BE2C (cell line): Measurements from ENCODE around the gene CDC42BPA.

Experiments used
- DNase-seq: peaks from one replicate; pipeline ENCODE4 v3.0.0-alpha.2; 2020
- H3K27me3 ChIP-seq: fragments of 250-450 bp; sonication (Bioruptor Pico); 2 replicates; pipeline ENCODE4 v1.5.1; 2020; ENCODE audit warnings: mild to moderate bottlenecking
- H3K36me3 ChIP-seq: fragments of 250-450 bp; sonication (Bioruptor Pico); 2 replicates; pipeline ENCODE4 v1.5.1; 2020; ENCODE audit warnings: mild to moderate bottlenecking
- H3K4me1 ChIP-seq: fragments of 250-450 bp; sonication (Bioruptor Pico); 2 replicates; pipeline ENCODE4 v1.5.1; 2020
- H3K4me3 ChIP-seq: 2 replicates; pipeline ENCODE4 v1.5.1; 2011; ENCODE audit warnings: low read depth, low read length
- H3K9me3 ChIP-seq: fragments of 250-450 bp; sonication (Bioruptor Pico); 2 replicates; pipeline ENCODE4 v1.5.1; 2020
- TF ChIP-seq, protein P1 (sequence below): IDR thresholded peaks from 2 replicates; pipeline ENCODE4 v1.5.1; 2012; ENCODE audit warnings: mild to moderate bottlenecking, low read depth, low read length

CDC42BPA gene

DNA sequence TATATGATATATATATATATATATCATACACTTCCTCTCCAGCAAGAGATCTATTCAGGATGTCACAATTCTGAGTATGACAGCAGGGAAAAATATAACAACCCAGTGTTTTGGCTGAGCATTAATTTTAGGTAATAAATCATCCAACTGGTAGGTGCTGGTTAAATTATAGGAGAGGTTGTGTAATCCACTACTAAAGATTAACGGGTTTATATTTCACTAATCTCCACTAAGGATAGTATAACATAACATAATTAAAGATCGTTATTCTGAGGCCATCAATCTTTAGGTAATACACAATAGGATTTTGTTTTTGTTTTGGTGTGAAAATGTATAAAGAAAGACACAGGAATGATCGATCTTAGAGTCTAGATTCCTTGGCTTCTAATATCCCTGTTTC is 276.0 kb downstream of the CDC42BPA start:
- no peak overlapping the region for H3K4me3 ChIP-seq
- no peaks in the 10 kb centered on the region for H3K27me3 ChIP-seq
- H3K4me1 ChIP-seq, result peaks cover 5% of the 10 kb centered on the region
- no peak for DNase-seq
- peaks cover 5% of the 10 kb centered on the region for H3K36me3 ChIP-seq
- TF ChIP-seq, protein P1, sequence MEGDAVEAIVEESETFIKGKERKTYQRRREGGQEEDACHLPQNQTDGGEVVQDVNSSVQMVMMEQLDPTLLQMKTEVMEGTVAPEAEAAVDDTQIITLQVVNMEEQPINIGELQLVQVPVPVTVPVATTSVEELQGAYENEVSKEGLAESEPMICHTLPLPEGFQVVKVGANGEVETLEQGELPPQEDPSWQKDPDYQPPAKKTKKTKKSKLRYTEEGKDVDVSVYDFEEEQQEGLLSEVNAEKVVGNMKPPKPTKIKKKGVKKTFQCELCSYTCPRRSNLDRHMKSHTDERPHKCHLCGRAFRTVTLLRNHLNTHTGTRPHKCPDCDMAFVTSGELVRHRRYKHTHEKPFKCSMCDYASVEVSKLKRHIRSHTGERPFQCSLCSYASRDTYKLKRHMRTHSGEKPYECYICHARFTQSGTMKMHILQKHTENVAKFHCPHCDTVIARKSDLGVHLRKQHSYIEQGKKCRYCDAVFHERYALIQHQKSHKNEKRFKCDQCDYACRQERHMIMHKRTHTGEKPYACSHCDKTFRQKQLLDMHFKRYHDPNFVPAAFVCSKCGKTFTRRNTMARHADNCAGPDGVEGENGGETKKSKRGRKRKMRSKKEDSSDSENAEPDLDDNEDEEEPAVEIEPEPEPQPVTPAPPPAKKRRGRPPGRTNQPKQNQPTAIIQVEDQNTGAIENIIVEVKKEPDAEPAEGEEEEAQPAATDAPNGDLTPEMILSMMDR, result no peak
- no peaks in the 10 kb centered on the region for H3K9me3 ChIP-seq

DNA sequence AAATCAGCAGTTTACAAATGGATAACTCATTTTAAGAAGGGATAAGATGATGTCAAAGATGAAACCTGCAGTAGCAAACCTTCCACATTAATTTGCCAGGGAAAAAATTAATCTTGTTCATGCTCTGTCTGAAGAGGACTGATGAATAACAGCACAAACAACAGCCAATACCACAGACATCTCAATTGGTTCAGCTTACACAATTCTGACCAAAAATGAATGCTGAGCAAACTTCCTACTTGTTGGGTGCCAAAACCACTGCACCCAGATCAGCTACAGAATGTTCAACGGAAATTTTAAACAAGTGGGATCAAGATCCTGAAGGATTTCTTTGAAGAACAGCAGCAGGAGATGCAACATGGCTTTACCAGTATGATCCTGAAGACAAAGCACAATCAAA is 279.9 kb downstream of the CDC42BPA start:
- no peaks in the 10 kb centered on the region for H3K27me3 ChIP-seq
- H3K4me1 ChIP-seq, result peaks cover 5% of the 10 kb centered on the region
- no peaks in the 10 kb centered on the region for H3K9me3 ChIP-seq
- no peak for DNase-seq
- no peak overlapping the region for H3K4me3 ChIP-seq
- TF ChIP-seq, protein P1, result no peak
- H3K36me3 ChIP-seq, result peaks cover 14% of the 10 kb centered on the region

DNA sequence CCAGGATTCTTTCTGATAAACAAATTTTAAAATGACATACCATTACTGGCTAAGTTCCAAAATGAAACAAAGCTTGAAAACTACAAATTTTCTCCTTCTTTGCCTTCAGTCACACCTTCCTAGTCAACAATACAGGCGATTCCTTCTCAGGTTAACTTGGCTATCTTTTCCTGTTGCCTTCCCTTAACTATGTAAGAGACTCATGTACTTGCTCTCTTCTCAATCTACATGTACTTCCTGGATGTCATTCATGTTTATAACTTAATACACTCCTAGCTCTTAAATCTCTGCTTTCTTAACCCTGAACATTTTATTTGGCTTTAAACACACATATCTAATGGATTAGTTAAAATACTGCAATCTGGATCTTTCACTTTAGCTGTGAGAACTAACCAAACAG is 281.2 kb downstream of the CDC42BPA start:
- Histone ChIP-seq H3K36me3 (peaks cover 14% of the 10 kb centered on the region), H3K9me3 (no peaks in the 10 kb centered on the region), H3K27me3 (no peaks in the 10 kb centered on the region), H3K4me3 (no peak overlapping the region), H3K4me1 (peaks cover 5% of the 10 kb centered on the region)
- TF ChIP-seq, protein P1, result no peak
- DNase-seq, result no peak

DNA sequence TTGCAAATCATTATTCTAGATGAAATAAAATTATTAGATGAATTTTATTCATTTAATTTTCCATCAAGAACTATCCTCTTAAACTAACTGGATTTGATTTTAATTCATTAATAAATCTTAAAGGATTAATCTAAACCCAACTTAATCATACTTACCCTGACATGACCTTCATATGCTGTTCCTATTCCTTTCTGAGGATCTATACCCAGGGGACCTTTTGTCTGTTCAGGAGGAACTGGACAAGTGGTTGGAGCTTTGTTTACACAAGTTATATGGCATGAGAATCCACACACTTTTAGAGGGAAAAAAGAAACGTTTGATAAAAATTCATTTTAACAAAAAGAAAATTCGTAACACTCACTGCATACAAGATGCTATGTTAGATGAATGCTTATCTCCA is 283.0 kb downstream of the CDC42BPA start:
- TF ChIP-seq, protein P1, result no peak
- H3K36me3 ChIP-seq, result peaks cover 14% of the 10 kb centered on the region
- H3K4me1 ChIP-seq, result peaks cover 5% of the 10 kb centered on the region
- DNase-seq, result no peak
- no peak overlapping the region for H3K4me3 ChIP-seq
- no peaks in the 10 kb centered on the region for H3K9me3 ChIP-seq
- H3K27me3 ChIP-seq, result no peaks in the 10 kb centered on the region

DNA sequence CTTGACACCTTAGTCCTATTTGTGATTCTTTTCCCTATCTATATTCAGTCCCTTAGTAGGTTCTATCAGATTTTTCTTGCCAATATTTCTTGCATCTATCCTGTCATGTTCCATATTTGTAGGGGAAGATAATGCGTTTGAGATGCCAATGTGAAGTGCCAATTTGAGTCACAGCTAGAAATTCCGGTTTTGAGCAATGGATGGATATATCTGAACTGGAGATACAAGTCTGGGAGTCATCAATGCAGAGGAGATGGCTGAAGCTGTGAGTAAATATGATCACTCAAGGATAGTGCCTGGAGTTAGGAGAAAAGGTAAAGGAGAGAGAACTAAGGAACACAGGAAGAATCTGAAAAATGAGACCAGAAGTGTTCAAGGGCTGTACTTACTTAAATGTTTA is 284.4 kb downstream of the CDC42BPA start:
- Histone ChIP-seq H3K4me1 (peaks cover 5% of the 10 kb centered on the region), H3K9me3 (no peaks in the 10 kb centered on the region), H3K36me3 (peaks cover 14% of the 10 kb centered on the region), H3K27me3 (no peaks in the 10 kb centered on the region), H3K4me3 (no peak overlapping the region)
- no peak for DNase-seq
- TF ChIP-seq, protein P1, result no peak

DNA sequence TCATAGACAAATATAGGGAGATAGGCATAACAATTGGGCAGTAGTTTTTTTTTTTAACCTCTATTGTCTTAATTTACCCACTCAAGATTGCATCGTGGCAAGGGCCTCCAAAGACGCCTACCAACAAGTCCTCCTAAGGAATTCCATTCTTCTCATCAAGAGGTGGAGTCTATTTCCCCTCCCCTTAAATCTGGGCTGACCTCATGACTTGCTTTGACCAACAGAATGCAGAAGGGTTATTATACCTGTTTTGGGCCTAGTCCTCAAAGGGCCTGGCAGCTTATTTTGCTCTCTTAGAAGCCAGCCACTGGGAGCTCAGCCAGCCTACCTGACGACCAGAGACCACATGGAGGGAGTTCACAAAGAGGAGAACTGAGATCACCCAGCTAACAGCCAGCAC is 285.9 kb downstream of the CDC42BPA start:
- no peaks in the 10 kb centered on the region for H3K27me3 ChIP-seq
- peaks cover 19% of the 10 kb centered on the region for H3K36me3 ChIP-seq
- no peaks in the 10 kb centered on the region for H3K9me3 ChIP-seq
- no peak for DNase-seq
- H3K4me3 ChIP-seq, result no peak overlapping the region
- H3K4me1 ChIP-seq, result no peaks in the 10 kb centered on the region
- TF ChIP-seq, protein P1, result no peak
